Endothelial cell (in vitro differentiated cells): Measurements from ENCODE around the gene CLIP3. TPM values are rescaled to one million over a fixed set of nuclear protein-coding genes. Genes with fewer than 3 reads are reported as not detected.

Source experiments
- DNase-seq: peaks from one replicate; pipeline ENCODE4 v3.0.0; 2021; ENCODE audit warnings: low spot score
- H3K27ac Mint-ChIP-seq: one replicate; pipeline ENCODE4 v1.8.0; 2021; ENCODE audit warnings: mixed read lengths, inconsistent platforms; ENCODE audit not compliant: unreplicated experiment
- H3K27me3 Mint-ChIP-seq: one replicate; pipeline ENCODE4 v1.8.0; 2021; ENCODE audit warnings: mild to moderate bottlenecking, moderate library complexity, mixed read lengths, inconsistent platforms; ENCODE audit not compliant: unreplicated experiment
- H3K36me3 Mint-ChIP-seq: one replicate; pipeline ENCODE4 v1.8.0; 2021; ENCODE audit warnings: mild to moderate bottlenecking, low read depth, mixed read lengths, inconsistent platforms; ENCODE audit not compliant: unreplicated experiment
- H3K4me1 Mint-ChIP-seq: one replicate; pipeline ENCODE4 v1.8.0; 2021; ENCODE audit warnings: mild to moderate bottlenecking, mixed read lengths, inconsistent platforms; ENCODE audit not compliant: unreplicated experiment
- H3K4me3 Mint-ChIP-seq: one replicate; pipeline ENCODE4 v1.8.0; 2021; ENCODE audit warnings: mild to moderate bottlenecking, mixed read lengths, inconsistent platforms; ENCODE audit not compliant: unreplicated experiment
- H3K9me3 Mint-ChIP-seq: one replicate; pipeline ENCODE4 v1.8.0; 2021; ENCODE audit warnings: mixed read lengths, inconsistent platforms; ENCODE audit not compliant: unreplicated experiment
- total RNA-seq: library from RNA; stranded (reverse); fragmentation: NEBNext Ultra II Directional; extraction: Animal tissue kit (Norgen Biotek cat#: 25700); gene quantifications from one replicate; pipeline ENCODE4 v1.2.1, GENCODE V29; 2021; ENCODE audit not compliant: unreplicated experiment
- TF ChIP-seq, protein P1 (sequence below): fragments of 200-600 bp; sonication (generic); IDR thresholded peaks from one replicate; pipeline ENCODE4 v1.5.0; 2021; ENCODE audit warnings: antibody characterized with exemption; ENCODE audit not compliant: unreplicated experiment

CLIP3 gene
- total RNA-seq, 1 donor from 2014 or later = 94.8 TPM

- Mint-ChIP-seq H3K9me3 (no peaks in the 10 kb centered on the region), H3K27ac (no peak overlapping the region), H3K36me3 (peaks cover 21% of the 10 kb centered on the region), H3K4me3 (no peak overlapping the region), H3K27me3 (peaks cover 7% of the 10 kb centered on the region), H3K4me1 (peaks cover 7% of the 10 kb centered on the region)
- DNase-seq = no peak
- TF ChIP-seq, protein P1, sequence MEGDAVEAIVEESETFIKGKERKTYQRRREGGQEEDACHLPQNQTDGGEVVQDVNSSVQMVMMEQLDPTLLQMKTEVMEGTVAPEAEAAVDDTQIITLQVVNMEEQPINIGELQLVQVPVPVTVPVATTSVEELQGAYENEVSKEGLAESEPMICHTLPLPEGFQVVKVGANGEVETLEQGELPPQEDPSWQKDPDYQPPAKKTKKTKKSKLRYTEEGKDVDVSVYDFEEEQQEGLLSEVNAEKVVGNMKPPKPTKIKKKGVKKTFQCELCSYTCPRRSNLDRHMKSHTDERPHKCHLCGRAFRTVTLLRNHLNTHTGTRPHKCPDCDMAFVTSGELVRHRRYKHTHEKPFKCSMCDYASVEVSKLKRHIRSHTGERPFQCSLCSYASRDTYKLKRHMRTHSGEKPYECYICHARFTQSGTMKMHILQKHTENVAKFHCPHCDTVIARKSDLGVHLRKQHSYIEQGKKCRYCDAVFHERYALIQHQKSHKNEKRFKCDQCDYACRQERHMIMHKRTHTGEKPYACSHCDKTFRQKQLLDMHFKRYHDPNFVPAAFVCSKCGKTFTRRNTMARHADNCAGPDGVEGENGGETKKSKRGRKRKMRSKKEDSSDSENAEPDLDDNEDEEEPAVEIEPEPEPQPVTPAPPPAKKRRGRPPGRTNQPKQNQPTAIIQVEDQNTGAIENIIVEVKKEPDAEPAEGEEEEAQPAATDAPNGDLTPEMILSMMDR = no peak
These were observed 28.7 kb upstream of the CLIP3 start for GRCh38 chr19:36061367-36061766.

GRCh38 chr19:36060430-36060829 is 27.8 kb upstream of the CLIP3 start:
- Mint-ChIP-seq H3K27me3 (peaks cover 9% of the 10 kb centered on the region), H3K27ac (no peak overlapping the region), H3K9me3 (no peaks in the 10 kb centered on the region), H3K36me3 (peaks cover 18% of the 10 kb centered on the region), H3K4me1 (peaks cover 9% of the 10 kb centered on the region), H3K4me3 (no peak overlapping the region)
- peak; percentile 65 for DNase-seq
- TF ChIP-seq, protein P1 = no peak

DNA sequence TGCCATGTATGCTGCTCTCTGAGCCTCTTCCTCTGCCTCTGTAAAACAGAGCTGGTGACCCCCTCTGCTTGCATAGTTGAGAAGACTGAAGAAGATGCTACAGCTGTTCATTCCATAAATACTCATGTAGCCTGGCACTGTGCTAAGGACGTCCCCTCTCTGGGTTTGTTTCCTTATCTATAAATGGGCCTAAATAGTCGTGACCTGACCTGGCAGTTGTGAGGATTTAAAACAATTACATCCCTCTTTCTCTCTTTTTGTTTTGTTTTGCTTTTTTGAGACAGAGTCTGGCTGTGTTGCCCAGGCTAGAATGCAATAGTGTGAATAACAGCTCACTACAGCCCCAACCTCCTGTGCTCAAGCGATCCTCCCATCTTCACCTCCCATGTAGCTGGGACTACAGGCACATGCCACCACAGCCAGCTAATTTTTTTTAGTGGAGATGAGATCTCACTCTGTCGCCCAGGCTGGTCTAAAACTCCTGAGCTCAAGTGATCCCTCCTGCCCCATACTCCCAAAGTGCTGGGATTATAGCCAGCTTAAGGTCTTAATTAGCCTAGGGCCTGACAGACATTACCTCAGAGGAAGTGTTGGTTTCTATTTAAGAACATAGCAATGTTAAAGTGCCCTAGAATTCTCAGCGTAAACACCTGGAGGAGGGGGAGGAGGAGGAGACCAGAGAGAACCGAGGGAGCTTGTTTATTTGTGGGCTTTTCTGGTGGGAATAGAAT is 26.7 kb upstream of the CLIP3 start:
- Mint-ChIP-seq H3K36me3 (peaks cover 10% of the 10 kb centered on the region), H3K27me3 (peaks cover 10% of the 10 kb centered on the region), H3K4me3 (no peak overlapping the region), H3K9me3 (no peaks in the 10 kb centered on the region), H3K4me1 (peaks cover 12% of the 10 kb centered on the region), H3K27ac (no peak overlapping the region)
- no peak for DNase-seq
- TF ChIP-seq, protein P1 = no peak

- peaks cover 12% of the 10 kb centered on the region for H3K27me3 Mint-ChIP-seq
- no peak for DNase-seq
- peaks cover 15% of the 10 kb centered on the region for H3K4me1 Mint-ChIP-seq
- TF ChIP-seq, protein P1 = no peak
- H3K36me3 Mint-ChIP-seq = peaks cover 12% of the 10 kb centered on the region
- H3K27ac Mint-ChIP-seq = peak overlapping the region; percentile 94
- no peaks in the 10 kb centered on the region for H3K9me3 Mint-ChIP-seq
- H3K4me3 Mint-ChIP-seq = peak overlapping the region; percentile 56
These were observed 26.0 kb upstream of the CLIP3 start for GRCh38 chr19:36058481-36059179.
